ENCODE measurements around the gene NABP1.
A peak's percentile ranks its signal among the peaks of the same experiment; 100 is the strongest.
"Not testable (repeated sequence)": the region's sequence is repeated elsewhere in the genome, so short reads cannot be mapped to it uniquely, and the experiment has no call there.

The NABP1 gene

GRCh38 chr2:191641609-191642008 is 36.3 kb upstream of the NABP1 start:
- Histone ChIP-seq H3K9me2 (replicated peaks; ENCODE audit: low read depth, low read length) (no peaks in the 10 kb centered on the region), H3K4me2 (ENCODE audit: low read depth, low read length, poor library complexity, severe bottlenecking) (no peak overlapping the region), H3K36me3 (ENCODE audit: insufficient read depth, low read length) (no peaks in the 10 kb centered on the region), H3K27me3 (ENCODE audit: insufficient read depth, low read length, poor library complexity, severe bottlenecking) (no peaks in the 10 kb centered on the region), H3K4me3 (ENCODE audit: low read length, poor library complexity, severe bottlenecking) (no peak overlapping the region), H2AFZ (ENCODE audit: low read length) (peak overlapping the region; percentile 6; the same call in 1 of the 2 replicates), H4K20me1 (ENCODE audit: insufficient read depth, low read length, poor library complexity, severe bottlenecking) (no peaks in the 10 kb centered on the region), H3K9me3 (ENCODE audit: insufficient read depth, low read depth, low read length) (no peaks in the 10 kb centered on the region), H3K79me2 (ENCODE audit: insufficient read depth, low read length) (no peaks in the 10 kb centered on the region), H3F3A (ENCODE audit: low read depth) (no peaks in the 10 kb centered on the region), H3K9ac (ENCODE audit: low read depth, low read length, poor library complexity, severe bottlenecking) (no peak overlapping the region), H3K4me1 (ENCODE audit: insufficient read depth, low read length, poor library complexity, severe bottlenecking) (peaks cover 41% of the 10 kb centered on the region)
- no peak for TF ChIP-seq EZH2phosphoT487 (IDR thresholded peaks at IDR 0.05; ENCODE audit: borderline replicate concordance)
- no peak for TF ChIP-seq CTCF (conservative IDR thresholded peaks at IDR 0.05; ENCODE audit: low read length)

GRCh38 chr2:191642541-191642940 is 35.4 kb upstream of the NABP1 start:
- H2AFZ ChIP-seq (ENCODE audit: low read length), result no peak overlapping the region
- H3K9ac ChIP-seq (ENCODE audit: low read depth, low read length, poor library complexity, severe bottlenecking), result no peak overlapping the region
- no peaks in the 10 kb centered on the region for H4K20me1 ChIP-seq (ENCODE audit: insufficient read depth, low read length, poor library complexity, severe bottlenecking)
- H3K4me1 ChIP-seq (ENCODE audit: insufficient read depth, low read length, poor library complexity, severe bottlenecking), result peaks cover 34% of the 10 kb centered on the region
- H3K27me3 ChIP-seq (ENCODE audit: insufficient read depth, low read length, poor library complexity, severe bottlenecking), result no peaks in the 10 kb centered on the region
- no peaks in the 10 kb centered on the region for H3K9me3 ChIP-seq (ENCODE audit: insufficient read depth, low read depth, low read length)
- no peak overlapping the region for H3K4me2 ChIP-seq (ENCODE audit: low read depth, low read length, poor library complexity, severe bottlenecking)
- H3K36me3 ChIP-seq (ENCODE audit: insufficient read depth, low read length), result no peaks in the 10 kb centered on the region
- no peaks in the 10 kb centered on the region for H3K79me2 ChIP-seq (ENCODE audit: insufficient read depth, low read length)
- no peak for TF ChIP-seq EZH2phosphoT487 (IDR thresholded peaks at IDR 0.05; ENCODE audit: borderline replicate concordance)
- no peak for TF ChIP-seq CTCF (conservative IDR thresholded peaks at IDR 0.05; ENCODE audit: low read length)
- H3F3A ChIP-seq (ENCODE audit: low read depth), result no peaks in the 10 kb centered on the region
- no peak overlapping the region for H3K4me3 ChIP-seq (ENCODE audit: low read length, poor library complexity, severe bottlenecking)
- no peaks in the 10 kb centered on the region for H3K9me2 ChIP-seq (replicated peaks; ENCODE audit: low read depth, low read length)

- no peaks in the 10 kb centered on the region for H3K9me2 ChIP-seq (replicated peaks; ENCODE audit: low read depth, low read length)
- H3K36me3 ChIP-seq (ENCODE audit: insufficient read depth, low read length), result no peaks in the 10 kb centered on the region
- no peak overlapping the region for H3K4me2 ChIP-seq (ENCODE audit: low read depth, low read length, poor library complexity, severe bottlenecking)
- no peaks in the 10 kb centered on the region for H4K20me1 ChIP-seq (ENCODE audit: insufficient read depth, low read length, poor library complexity, severe bottlenecking)
- H3K79me2 ChIP-seq (ENCODE audit: insufficient read depth, low read length), result no peaks in the 10 kb centered on the region
- no peaks in the 10 kb centered on the region for H3F3A ChIP-seq (ENCODE audit: low read depth)
- no peak overlapping the region for H2AFZ ChIP-seq (ENCODE audit: low read length)
- no peak overlapping the region for H3K4me3 ChIP-seq (ENCODE audit: low read length, poor library complexity, severe bottlenecking)
- no peaks in the 10 kb centered on the region for H3K27me3 ChIP-seq (ENCODE audit: insufficient read depth, low read length, poor library complexity, severe bottlenecking)
- no peak overlapping the region for H3K9ac ChIP-seq (ENCODE audit: low read depth, low read length, poor library complexity, severe bottlenecking)
- no peak for TF ChIP-seq CTCF (conservative IDR thresholded peaks at IDR 0.05; ENCODE audit: low read length)
- TF ChIP-seq EZH2phosphoT487 (IDR thresholded peaks at IDR 0.05; ENCODE audit: borderline replicate concordance), result no peak
- no peaks in the 10 kb centered on the region for H3K9me3 ChIP-seq (ENCODE audit: insufficient read depth, low read depth, low read length)
- peaks cover 25% of the 10 kb centered on the region for H3K4me1 ChIP-seq (ENCODE audit: insufficient read depth, low read length, poor library complexity, severe bottlenecking)
These were observed 34.5 kb upstream of the NABP1 start for GRCh38 chr2:191643429-191643828.

GRCh38 chr2:191644613-191645012 is 33.3 kb upstream of the NABP1 start:
- not testable (repeated sequence) for H3K79me2 ChIP-seq (ENCODE audit: insufficient read depth, low read length); H3K9me2 ChIP-seq (replicated peaks; ENCODE audit: low read depth, low read length); H3F3A ChIP-seq (ENCODE audit: low read depth); H4K20me1 ChIP-seq (ENCODE audit: insufficient read depth, low read length, poor library complexity, severe bottlenecking); H3K36me3 ChIP-seq (ENCODE audit: insufficient read depth, low read length); H3K9me3 ChIP-seq (ENCODE audit: insufficient read depth, low read depth, low read length); H3K4me3 ChIP-seq (ENCODE audit: low read length, poor library complexity, severe bottlenecking); H3K9ac ChIP-seq (ENCODE audit: low read depth, low read length, poor library complexity, severe bottlenecking); H3K4me2 ChIP-seq (ENCODE audit: low read depth, low read length, poor library complexity, severe bottlenecking); H2AFZ ChIP-seq (ENCODE audit: low read length); H3K27me3 ChIP-seq (ENCODE audit: insufficient read depth, low read length, poor library complexity, severe bottlenecking)
- H3K4me1 ChIP-seq (ENCODE audit: insufficient read depth, low read length, poor library complexity, severe bottlenecking), result peaks cover 16% of the 10 kb centered on the region

Measured in Loucy (cell line).